Measurements from ENCODE around the gene CAMSAP2.

GRCh38 chr1:200692316-200692715 lies 46.4 kb upstream of the CAMSAP2 start:
- TF ChIP-seq NFIC (IDR thresholded peaks at IDR 0.05) (no peak), YY1 (IDR thresholded peaks at IDR 0.05; ENCODE audit: low read depth) (no peak), CEBPB (IDR thresholded peaks at IDR 0.05) (no peak), RAD21 (IDR thresholded peaks at IDR 0.05; ENCODE audit: low read depth) (no peak), EP300 (IDR thresholded peaks at IDR 0.05; ENCODE audit: borderline replicate concordance) (no peak)

Measured in Ishikawa (cell line).